ENCODE data around the gene FAF1.
"Not testable (repeated sequence)": the region's sequence is repeated elsewhere in the genome, so short reads cannot be mapped to it uniquely, and the experiment has no call there.

Gene FAF1

DNA sequence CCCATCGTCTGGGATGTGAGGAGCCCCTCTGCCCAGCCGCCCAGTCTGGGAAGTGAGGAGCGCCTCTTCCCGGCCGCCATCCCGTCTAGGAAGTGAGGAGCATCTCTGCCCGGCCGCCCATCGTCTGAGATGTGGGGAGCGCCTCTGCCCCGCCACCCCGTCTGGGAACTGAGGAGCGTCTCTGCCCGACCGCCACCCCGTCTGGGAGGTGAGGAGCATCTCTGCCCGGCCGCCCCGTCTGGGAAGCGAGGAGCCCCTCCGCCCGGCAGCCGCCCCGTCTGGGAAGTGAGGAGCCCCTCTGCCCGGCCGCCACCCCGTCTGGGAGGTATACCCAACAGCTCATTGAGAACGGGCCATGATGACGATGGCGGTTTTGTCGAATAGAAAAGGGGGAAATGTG, 7.5 kb downstream of the FAF1 start:
- not testable (repeated sequence) for DNase-seq

DNA sequence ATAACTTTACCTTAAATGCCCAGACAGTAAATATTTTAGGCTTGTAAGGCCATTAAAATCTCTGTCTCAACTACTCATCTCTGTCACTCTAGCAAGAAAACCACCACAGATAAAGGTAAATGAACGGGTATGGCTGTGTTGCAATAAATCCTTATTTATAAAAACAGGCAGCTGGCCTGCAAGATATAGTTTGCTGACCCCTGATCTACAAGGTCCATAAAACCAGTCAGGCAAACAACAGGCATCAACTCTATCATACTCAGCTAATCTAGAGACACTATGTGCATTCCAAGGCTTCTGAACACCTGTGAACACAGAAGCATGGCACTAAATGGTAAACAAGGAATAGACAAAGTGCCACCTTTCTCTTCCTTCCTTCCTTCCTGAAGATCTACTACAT, 9.7 kb downstream of the FAF1 start:
- no peak for DNase-seq

DNA sequence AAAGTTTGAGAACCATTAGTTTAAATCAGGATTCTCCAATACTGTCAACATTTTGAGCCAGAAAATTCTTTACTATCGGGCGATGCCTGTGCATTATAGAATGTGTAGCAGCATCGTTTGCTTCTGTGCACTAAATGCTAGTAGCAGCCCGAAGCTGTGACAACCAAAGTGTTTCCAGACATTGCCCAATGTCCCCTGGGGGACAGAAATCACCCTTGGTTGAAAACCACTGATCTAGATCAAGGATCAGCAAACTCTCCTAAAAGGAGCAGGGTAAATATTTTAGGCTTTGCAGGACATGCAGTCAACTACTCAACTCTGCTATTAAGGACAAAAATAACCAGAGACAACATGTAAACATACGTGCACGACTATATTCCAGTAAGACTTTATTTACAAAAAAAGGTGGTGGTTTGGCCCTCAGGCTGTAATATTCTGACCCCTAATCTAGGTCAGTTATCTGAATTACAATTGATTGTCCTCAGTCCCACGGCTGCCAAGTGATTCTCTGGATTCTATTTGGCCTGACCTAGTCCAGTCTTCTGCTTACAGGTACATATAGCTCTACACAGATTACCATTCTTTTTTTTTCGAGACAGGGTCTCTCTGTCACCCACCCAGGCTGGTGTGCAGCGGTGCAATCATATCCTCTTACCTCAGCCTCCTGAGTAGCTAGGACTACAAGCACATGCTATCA, 10.6 kb downstream of the FAF1 start:
- no peak for DNase-seq

DNA sequence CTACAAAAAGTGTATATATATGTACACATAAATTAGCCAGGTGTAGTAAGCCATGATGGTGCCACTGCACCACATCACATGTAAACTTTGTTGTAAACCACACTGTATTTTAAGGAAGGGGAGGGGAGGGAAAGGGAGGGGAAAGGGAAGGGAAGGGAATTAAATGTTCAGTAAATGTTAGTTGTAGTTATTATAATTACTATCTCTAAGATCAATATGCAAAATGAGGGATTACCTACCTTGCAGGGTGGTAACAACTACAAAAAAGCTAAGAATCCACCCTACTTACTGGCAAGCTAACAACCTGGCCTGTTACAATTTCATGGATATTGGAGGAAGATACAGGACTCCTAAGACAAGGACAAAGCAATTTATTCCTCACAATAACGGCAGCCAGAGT, 17.7 kb downstream of the FAF1 start:
- no peak for DNase-seq

DNA sequence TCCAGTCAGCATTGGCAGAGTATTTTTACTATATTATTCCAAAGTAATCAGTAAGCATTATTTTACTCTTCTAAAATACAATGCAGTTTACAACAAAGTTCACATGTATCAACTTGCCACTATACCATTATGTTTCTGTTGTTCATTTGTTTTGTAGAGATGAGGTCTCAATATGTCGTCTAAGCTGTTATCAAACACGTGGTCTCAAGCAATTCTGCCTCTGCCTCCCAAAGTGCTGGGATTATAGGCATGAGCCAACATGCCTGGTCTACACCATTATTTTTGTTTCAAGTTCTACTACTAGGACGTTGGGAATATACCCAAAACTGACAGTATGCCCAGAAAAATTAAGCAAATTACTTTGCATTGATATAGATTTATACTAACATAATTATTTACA, 19.8 kb downstream of the FAF1 start:
- no peak for DNase-seq

DNA sequence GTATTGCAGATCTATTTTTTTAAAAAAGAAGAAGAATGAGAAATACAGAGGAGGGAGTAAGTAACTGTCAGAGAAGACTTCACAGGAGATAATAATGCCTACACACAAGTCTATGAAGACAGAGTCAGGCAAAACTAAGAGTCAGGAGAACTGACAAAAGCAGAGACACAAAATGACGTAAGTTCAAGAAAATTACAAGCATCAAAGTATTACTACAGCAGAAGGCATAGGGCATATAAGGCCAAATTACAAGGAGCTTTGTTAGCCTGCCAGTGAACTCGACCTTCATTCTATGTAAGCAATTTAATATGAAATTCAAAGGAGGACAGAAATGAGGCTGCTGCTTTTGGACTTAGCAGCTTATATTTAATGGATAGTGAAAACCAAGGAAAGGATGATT, 23.7 kb downstream of the FAF1 start:
- no peak for DNase-seq

DNA sequence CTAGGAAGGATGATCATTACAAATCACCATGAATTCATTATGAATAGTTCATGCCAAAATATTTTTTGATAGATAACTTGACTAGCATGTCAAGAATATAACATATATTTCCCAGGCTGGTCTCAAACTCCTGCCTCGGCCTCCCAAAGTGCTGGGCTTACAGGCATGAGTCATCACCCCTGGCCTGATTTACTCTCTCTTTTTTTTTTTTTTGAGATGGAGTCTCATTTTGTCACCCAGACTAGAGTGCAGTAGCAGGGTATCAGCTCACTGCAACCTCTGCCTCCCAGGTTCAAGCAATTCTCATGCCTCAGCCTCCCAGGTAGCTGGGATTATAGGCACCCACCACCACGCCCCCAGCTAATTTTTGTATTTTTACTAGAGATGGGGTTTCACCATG, 24.8 kb downstream of the FAF1 start:
- not testable (repeated sequence) for DNase-seq

DNA sequence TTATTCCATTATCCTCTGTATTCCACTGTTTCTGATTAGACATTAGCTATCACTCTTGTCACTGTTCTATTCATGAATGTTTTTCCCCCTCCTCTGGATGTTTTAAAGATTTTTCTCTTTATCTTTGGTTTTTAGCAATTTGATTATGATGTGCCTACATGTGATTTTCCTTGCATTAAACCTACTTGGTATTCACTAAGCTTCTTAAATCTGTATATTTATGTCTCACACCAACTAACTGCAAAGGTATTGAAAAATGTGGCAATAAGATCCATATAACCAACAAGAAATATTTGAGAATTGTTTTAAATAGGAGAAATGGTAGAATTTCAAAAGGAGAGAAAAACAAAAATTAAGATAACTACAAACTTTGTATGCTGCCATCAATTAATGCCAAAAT, 25.2 kb downstream of the FAF1 start:
- no peak for DNase-seq

DNA sequence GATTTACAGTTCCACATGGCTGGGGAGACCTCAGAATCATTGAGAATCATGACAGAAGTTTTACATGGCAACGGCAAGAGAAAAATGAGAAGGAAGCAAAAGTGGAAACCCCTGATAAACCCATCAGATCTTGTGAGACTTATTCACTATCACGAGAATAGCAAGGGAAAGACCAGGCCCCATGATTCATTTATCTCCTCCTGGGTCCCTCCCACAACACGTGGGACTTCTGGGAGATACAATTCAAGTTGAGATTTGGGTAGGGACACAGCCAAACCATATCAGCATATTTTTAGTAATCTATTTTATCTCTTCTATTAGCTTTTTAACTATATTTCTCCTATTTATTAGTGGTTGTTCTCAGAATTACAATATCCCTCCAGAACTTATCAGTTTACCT, 26.3 kb downstream of the FAF1 start:
- not testable (repeated sequence) for DNase-seq

DNA sequence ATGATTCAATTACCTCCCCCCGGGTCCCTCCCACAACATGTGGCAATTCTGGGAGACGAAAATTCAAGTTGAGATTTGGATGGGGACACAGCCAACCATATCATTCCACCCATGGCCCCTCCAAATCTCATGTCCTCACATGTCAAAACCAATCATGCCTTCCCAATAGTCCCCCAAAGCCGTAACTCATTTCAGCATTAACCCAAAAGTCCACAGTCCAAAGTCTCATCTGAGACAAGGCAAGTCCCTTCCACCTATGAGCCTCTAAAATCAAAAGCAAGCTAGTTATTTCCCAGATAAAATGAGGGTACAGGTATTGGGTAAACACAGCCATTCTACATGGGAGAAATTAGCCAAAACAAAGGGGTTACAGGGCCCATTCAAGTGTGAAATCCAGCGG, 28.0 kb downstream of the FAF1 start:
- DNase-seq = not testable (repeated sequence)

DNA sequence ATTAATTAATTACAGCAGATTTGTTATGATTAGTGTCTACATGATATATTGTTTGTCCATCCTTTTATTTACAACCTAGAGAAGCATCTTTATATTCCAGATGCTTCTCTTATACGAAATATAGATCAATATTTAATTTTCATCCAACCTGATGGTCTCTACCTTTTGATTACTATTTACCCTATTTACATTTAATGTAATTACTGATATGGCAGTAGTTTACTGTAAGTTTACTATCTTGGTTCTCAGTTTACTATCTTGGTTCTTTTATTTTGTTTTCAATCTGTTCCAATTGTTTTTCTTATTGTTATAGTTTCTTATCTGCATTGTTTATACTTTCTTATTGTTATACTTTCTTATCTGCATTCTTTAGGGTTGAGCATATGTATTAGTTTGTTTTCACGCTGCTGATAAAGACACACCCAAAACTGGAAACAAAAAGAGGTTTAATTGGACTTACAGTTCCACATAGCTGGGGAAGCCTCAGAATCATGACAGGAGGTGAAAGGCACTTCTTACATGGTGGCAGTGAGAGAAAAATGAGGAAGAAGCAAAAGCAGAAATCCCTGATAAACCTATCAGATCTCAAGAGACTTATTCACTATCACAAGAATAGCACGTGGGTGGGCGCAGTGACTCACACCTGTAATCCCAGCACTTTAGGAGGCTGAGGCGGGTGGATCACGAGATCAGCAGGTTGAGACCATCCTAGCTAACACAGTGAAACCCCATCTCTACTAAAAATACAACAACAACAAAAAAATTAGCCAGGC, 28.9 kb downstream of the FAF1 start:
- no peak for DNase-seq

DNA sequence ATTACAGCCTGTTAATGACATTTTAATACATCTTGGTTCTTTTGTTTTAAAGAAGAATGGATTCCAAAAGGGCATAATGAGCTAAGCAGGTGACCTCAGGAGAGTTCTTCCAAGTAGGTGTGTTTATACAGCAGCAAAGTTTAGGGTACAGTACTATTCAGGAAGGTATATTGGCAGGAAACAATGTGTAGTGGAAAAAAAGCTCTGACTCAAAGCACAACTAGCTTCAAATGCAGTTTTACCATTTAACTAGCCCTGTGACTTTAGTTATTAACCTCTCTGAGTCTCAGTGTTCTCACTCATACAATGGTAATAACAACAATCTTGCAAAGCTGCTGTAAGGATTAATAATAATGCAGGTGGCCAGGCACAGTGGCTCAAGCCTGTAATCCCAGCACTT, 29.9 kb downstream of the FAF1 start:
- DNase-seq = no peak

DNA sequence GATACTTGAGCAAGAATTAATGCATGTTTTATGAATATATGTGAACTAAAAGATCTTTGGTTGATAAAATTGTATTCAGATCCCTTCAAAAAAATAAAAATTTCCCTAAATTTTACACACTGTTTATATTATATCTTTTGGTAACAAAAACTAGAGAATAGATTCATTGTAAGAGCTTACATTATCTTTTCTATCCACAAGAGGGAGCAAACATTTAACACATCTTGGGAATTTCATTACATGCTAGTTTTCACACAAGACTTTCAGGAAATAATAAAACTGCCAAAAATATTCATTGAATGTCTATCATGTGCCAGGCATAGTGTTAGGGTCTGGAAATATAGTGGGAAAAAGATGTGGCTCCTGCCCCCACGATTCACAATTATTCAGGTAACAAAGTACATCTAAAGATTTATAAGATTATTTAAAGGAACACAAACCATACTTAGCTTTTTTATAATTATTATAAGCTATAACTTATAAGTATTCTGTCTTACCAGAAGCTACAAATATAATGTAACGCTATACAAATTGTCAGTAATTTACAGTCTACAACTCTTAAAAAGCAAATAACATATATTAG, 30.6 kb downstream of the FAF1 start:
- DNase-seq = no peak

DNA sequence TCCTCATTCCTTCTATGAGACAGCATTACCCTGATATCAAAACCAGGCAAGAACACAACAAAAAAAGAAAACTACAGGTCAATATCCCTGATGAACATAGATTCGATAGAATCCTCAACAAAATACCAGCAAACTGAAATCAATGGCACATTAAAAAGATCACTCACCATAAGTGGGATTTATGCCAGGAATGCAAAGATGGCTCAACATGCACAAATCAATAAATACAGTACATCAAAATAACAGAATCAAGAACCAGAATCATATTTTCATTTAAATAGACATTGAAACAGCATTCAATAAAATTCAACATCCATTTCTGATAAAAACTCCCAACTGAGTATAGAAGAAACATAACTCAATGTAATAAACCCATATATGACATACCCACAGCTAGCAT, 36.5 kb downstream of the FAF1 start:
- no peak for DNase-seq

DNA sequence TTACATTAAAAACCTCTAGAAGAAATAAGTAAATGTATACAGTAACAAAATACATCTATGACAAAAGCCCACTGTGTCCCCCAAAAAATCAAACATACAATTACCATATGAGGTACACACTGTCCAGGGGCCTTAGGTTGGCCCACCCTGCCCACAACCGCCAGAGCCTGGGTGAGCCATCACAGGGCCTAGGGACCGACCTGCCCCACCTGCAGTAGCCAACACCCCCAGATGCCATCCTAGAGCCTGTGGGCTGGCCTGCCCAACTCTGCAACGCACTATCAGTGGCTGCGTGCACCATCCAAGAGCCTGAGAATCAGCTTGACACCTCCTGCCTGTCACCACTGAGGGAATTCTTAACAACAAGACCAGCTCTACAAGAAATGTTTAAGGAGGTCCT, 39.0 kb downstream of the FAF1 start:
- no peak for DNase-seq

DNA sequence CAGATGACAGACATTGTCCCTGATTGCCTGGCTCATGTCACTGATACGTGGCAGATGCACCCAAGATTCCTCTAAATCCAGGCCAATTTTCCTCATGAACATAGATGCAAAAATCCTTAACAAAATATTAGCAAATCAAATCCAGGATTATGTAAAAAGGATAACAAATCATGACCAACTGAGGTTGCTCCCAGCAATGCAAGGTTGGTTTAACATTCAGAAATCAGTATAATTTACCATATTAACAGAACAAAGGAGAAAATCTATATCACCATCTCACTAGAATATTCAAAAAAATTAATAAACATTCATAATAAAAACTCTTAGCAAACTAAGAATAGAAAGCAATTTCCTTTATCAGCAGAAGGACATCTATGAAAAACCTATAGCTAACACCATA, 39.7 kb downstream of the FAF1 start:
- DNase-seq = no peak

DNA sequence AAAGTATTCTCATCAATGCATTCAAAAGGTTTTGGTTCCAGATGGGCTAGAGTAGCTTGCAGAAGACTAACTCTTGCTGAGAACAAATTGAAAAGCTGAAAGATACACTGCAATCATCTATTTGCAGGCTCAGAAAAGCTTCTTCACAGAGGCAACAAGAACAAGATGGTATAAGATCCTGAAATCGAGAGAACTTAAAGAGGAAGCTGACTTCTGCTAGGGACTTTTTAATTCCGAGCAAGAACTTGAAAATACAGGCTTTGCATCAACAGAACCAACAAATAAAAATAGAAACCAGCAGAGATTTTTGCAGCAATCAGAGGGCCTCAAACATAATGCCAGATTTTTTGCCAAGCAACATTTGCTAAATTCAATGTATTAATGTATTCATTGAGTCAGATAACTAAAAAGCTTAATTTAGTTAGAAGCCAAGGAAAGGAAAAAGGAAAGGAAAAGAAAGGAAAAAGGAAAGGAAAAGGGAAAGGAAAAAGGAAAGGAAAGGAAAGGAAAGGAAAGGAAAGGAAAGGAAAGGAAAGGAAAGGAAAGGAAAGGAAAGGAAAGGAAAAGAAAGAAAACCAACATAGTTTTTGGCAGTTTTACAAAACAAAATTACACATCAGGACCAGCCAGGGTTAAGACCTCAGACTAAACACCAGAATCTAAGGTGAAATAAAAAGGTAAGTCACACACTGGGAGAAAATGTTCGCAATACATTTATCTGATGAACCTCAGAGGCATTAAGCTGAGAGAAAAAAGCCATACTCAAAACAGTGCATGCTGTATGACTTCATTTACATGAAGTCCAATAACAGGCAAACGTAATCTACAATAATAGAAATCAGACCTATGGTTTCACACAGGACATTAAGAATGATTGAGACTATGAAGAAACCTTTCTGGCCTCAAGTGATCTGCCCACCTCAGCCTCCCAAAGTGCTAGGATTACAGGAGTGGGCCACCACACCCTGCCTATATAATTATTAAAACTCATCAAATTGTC, 42.6 kb downstream of the FAF1 start:
- DNase-seq = no peak

DNA sequence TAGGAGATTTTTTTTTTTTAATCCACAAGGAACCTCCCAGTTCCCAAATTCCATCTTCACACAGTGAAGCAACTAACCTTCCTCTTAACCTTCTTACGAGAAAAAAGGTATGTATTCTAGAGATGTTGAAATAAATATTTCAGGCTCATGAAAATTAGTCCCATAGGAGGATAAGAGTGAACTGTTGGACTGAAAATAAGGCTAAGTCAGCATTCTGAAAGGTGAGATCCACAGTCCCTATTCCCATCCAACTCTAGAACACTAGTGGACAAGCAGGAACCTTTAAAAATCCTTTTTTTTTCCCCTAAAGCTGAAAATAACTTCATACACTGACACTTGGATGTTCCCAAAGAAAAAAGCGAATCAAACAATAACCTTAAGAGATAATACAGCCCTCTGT, 44.4 kb downstream of the FAF1 start:
- DNase-seq = no peak

DNA sequence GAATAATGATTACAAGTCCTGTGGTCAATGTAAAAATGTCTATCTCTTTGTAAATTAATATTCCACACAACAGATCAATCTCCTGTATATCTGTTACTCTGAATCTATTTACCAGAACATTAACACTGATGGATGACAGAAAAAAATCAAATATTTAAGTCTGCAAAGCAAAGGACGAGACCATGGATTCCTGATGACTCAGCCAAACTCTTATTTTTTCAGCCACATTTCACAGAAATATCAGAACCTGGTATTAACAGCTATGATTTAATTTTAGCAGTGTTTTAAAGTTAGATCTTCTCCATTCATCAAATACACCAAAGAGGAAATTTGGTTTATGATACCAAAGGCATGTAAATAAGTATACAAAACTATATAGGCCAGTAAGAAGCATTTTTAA, 46.1 kb downstream of the FAF1 start:
- DNase-seq = no peak

DNA sequence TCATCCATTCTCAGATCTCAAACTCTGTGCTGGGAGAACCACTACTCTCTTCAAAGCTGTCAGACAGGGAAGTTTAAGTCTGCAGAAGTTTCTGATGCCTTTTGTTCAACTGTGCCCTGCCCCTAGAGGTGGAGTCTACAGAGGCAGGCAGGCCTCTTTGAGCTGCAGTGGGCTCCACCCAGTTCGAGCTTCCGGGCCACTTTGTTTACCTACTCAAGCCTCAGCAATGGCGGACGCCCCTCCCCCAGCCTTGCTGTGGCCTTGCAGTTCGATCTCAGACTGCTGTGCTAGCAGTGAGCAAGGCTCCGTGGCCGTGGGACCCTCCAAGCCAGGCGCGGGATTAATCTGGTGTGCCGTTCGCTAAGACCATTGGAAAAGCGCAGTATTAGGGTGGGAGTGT, 49.7 kb downstream of the FAF1 start:
- not testable (repeated sequence) for DNase-seq

DNA sequence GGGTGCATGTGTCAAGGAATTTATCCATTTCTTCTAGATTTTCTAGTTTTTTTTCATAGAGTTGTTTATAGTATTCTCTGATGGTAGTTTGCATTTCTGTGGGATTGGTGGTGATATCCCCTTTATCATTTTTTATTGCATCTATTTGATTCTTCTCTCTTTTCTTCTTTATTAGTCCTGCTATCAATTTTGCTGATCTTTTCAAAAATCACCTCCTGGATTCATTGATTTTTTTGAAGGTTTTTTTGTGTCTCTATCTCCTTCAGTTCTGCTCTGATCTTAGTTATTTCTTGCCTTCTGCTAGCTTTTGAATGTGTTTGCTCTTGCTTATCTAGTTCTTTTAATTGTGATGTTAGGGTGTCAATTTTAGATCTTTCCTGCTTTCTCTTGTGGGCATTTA, 52.5 kb downstream of the FAF1 start:
- DNase-seq = not testable (repeated sequence)

DNA sequence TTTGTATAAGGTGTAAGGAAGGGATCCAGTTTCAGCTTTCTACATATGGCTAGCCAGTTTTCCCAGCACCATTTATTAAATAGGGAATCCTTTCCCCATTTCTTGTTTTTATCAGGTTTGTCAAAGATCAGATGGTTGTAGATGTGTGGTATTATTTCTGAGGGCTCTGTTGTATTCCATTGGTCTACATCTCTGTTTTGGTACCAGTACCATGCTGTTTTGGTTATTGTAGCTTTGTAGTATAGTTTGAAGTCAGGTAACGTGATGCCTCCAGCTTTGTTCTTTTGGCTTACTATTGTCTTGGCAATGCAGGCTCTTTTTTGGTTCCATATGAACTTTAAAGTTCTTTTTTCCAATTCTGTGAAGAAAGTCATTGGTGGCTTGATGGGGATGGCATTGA, 54.0 kb downstream of the FAF1 start:
- not testable (repeated sequence) for DNase-seq

DNA sequence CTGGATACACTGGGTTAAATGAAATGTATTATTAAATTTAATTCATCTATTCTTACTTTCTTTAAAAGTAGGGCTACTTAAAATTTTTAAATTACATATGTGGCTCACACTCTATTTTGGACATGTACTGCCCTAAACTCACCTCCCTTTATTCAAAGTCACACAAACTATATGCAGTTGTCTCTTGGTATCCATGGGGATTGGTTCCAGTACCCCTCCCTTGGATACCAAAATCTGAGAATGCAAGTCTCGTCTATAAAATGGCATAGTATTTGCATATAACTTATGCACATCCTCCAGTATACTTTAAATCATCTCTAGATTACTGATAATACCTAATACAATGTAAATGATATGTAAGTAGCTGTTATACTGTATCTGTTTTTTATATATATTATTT, 57.6 kb downstream of the FAF1 start:
- DNase-seq = no peak

All from effector CD8-positive, alpha-beta T cell (primary cell).